Heart right ventricle (tissue), 16 donors: Measurements from ENCODE around the gene SLC44A5. TPM values are rescaled to one million over a fixed set of nuclear protein-coding genes. Genes with fewer than 3 reads are reported as not detected.

Experiments used
- ATAC-seq, 8 donors: fragments of 200-7000 bp; cut with Tn5 transposase; one replicate each; pipeline ENCODE4 v1.9.1; 2020; ENCODE audit warnings: mild to moderate bottlenecking in 8 of 8, moderate library complexity in 8 of 8, moderate number of reproducible peaks in 1 of 8
- DNase-seq, 2 donors: peaks; one replicate each; pipeline ENCODE4 v3.0.0-alpha.2; 2020
- H3K27ac ChIP-seq, 10 donors: fragments of 200-600 bp; sonication (generic) in 2 of 10; one replicate each; pipeline versions ENCODE4 v1.5.0 to v1.8.0; 2020 to 2022; ENCODE audit warnings: mild to moderate bottlenecking in 3 of 10
- H3K27me3 ChIP-seq, 7 donors: fragments of 200-600 bp; one replicate each; pipeline ENCODE4 v1.8.0; 2021 to 2022; ENCODE audit warnings: mild to moderate bottlenecking in 2 of 7
- H3K36me3 ChIP-seq, 9 donors: fragments of 200-600 bp; sonication (generic) in 1 of 9; one replicate each; pipeline versions ENCODE4 v1.5.0 to v1.8.0; 2020 to 2022; ENCODE audit warnings: mild to moderate bottlenecking in 2 of 9
- H3K4me1 ChIP-seq, 9 donors: fragments of 200-600 bp; sonication (generic) in 1 of 9; one replicate each; pipeline versions ENCODE4 v1.5.0 to v1.8.0; 2020 to 2022; ENCODE audit warnings: mild to moderate bottlenecking in 4 of 9
- H3K4me3 ChIP-seq, 10 donors: fragments of 200-600 bp; sonication (generic) in 2 of 10; one replicate each; pipeline versions ENCODE4 v1.5.0 to v1.8.0; 2020 to 2022; ENCODE audit warnings: mild to moderate bottlenecking in 7 of 10, moderate library complexity in 2 of 10
- H3K9me3 ChIP-seq, 11 donors: fragments of 200-600 bp in 10 of 11; sonication (generic) in 2 of 11; one replicate each; pipeline versions ENCODE4 v1.5.0 to v1.8.0; 2013 to 2022; ENCODE audit warnings: mild to moderate bottlenecking in 2 of 11, control low read depth in 1 of 11, moderate library complexity in 1 of 11
- CTCF ChIP-seq, 9 donors: fragments of 200-600 bp; sonication (generic) in 2 of 9; IDR thresholded peaks; one replicate each; pipeline versions ENCODE4 v1.5.0 to v1.8.0; 2021 to 2022; ENCODE audit warnings: antibody characterized with exemption in 9 of 9, mild to moderate bottlenecking in 5 of 9, moderate library complexity in 1 of 9
- WGBS, 2 donors: extraction: QIAGEN DNeasy Blood & Tissue Kit; methylation state at CpG; one replicate each; pipeline ENCODE4 v1.1.7; 2013; ENCODE audit warnings: inconsistent platforms in 1 of 2; 5-methylcytosine and 5-hydroxymethylcytosine counted together
- intact Hi-C, 10 donors: fragments of 100-400 bp; cut with DNase I; formaldehyde crosslinking; loops; one replicate each; pipeline versions ENCODE4 v1.11.1 to v1.14.2; 2022
- polyA plus RNA-seq, 2 donors: library from polyadenylated mRNA; stranded (reverse); fragments of 200-250 nt; gene quantifications; one replicate each; pipeline ENCODE4 v1.2.3, GENCODE V29; 2013
- total RNA-seq, 10 donors: library from RNA; stranded (reverse); fragmentation: NEBNext Ultra II Directional in 3 of 10; extraction: Animal tissue kit (Norgen Biotek cat#: 25700) in 3 of 10; gene quantifications; one replicate each; pipeline versions ENCODE4 v1.2.1 to v1.2.4, GENCODE V29; 2021 to 2023
- donor health status: Arrhythmogenic right ventricular cardiomyopathy.
- donor health status: ischemic (EF 13 %, LVEDD 7.1; RV severe dilation, severe dysfunction).
- donor health status: healthy with polysubstance abuse.
- donor health status: DM: no; HTN: yes; CAD: no.
- donor health status: DM: no; HTN: no; CAD: no.
- donor health status: ischemic (EF 25% LVEDD 6.9; RV normal size, moderate dysfunction).
- donor health status: ischemic (EF 25% LVEDD 5.7; RV mildly dilated, moderate dysfunction).
- donor health status: healthy.
- donor health status: DM: yes; HTN: yes; CAD: no.
- donor health status: Ischemic cardiomyopathy.
- donor health status: ischemic (EF 35%, LVEDD 5.7; RV mildly dilated, moderate dysfunction).
- donor health status: nonischemic (EF 11% LVEDD 7.7; RV severe dilation, severe dysfunction).
- donor health status: DM: yes; HTN: yes; CAD: no.
- donor health status: PGD.
- donor health status: ischemic (EF 29% LVEDD 5.4; RV normal size, mild dysfunction).
- donor health status: nonischemic (EF 23%, LVEDD 6.1; RV moderate dilation, normal function).

SLC44A5 gene
- total and polyA plus RNA-seq, 12 donors, result 0.10 to 4.8 (median 1.5) TPM

DNA sequence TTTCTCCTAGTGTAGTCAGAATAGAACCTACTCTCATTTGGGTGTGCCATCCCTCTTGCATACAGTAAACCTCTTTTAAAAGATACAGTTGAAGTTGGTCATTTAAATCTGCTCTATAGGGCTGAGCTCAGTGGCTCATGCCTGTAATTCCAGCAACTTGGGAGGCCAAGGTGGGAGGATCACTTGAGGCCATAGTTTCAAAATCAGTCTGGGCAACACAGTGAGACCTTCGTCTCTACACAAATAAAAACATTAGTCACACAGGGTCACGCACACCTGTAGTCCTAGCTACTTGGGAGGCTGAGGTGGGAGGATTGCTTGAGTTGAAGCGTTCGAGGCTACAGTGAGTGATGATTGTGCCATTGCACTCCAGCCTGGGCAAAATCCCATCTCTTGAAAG is 292.9 kb downstream of the SLC44A5 start:
- ATAC-seq, result no peak
- H3K27me3 ChIP-seq, result peaks cover 0 to 3% (median 0%) of the 10 kb centered on the region in 7 donors
- H3K36me3 ChIP-seq, result no peaks in the 10 kb centered on the region
- peaks cover 0 to 12% (median 0%) of the 10 kb centered on the region in 11 donors for H3K9me3 ChIP-seq
- no peak for DNase-seq
- TF ChIP-seq CTCF (IDR thresholded peaks at IDR 0.05), result no peak
- 92% methylated on average over 4 of the region's 4 CpGs for WGBS, 2 donors
- no peak overlapping the region for H3K27ac ChIP-seq
- intact Hi-C loops, result no loop called here
- H3K4me3 ChIP-seq, result no peak overlapping the region
- H3K4me1 ChIP-seq, result no peaks in the 10 kb centered on the region

- peaks cover 0 to 3% (median 0%) of the 10 kb centered on the region in 7 donors for H3K27me3 ChIP-seq
- intact Hi-C loops, result no loop called here
- ATAC-seq (peak in 1 of 8 donors; percentile 88), DNase-seq (no peak)
- WGBS, 2 donors, result 45 to 57% methylated on average over 1 of the region's 1 CpG
- H3K4me1 ChIP-seq, result no peaks in the 10 kb centered on the region
- TF ChIP-seq CTCF (IDR thresholded peaks at IDR 0.05), result no peak
- no peak overlapping the region for H3K27ac ChIP-seq
- no peaks in the 10 kb centered on the region for H3K36me3 ChIP-seq
- no peak overlapping the region for H3K4me3 ChIP-seq
- H3K9me3 ChIP-seq, result peaks cover 0 to 6% (median 0%) of the 10 kb centered on the region in 11 donors
Observed at GRCh38 chr1:75316230-75316629, 294.7 kb downstream of the SLC44A5 start.

GRCh38 chr1:75312620-75313019 is 298.3 kb downstream of the SLC44A5 start:
- no peak overlapping the region for H3K4me3 ChIP-seq
- DNase-seq (no peak), ATAC-seq (no peak)
- no peaks in the 10 kb centered on the region for H3K4me1 ChIP-seq
- H3K9me3 ChIP-seq, result no peaks in the 10 kb centered on the region
- 83 to 92% methylated on average over 2 of the region's 2 CpGs for WGBS, 2 donors
- no peak overlapping the region for H3K27ac ChIP-seq
- TF ChIP-seq CTCF (IDR thresholded peaks at IDR 0.05), result no peak
- intact Hi-C loops, result no loop called here
- no peaks in the 10 kb centered on the region for H3K36me3 ChIP-seq
- H3K27me3 ChIP-seq, result peaks cover 0 to 2% (median 0%) of the 10 kb centered on the region in 7 donors

DNA sequence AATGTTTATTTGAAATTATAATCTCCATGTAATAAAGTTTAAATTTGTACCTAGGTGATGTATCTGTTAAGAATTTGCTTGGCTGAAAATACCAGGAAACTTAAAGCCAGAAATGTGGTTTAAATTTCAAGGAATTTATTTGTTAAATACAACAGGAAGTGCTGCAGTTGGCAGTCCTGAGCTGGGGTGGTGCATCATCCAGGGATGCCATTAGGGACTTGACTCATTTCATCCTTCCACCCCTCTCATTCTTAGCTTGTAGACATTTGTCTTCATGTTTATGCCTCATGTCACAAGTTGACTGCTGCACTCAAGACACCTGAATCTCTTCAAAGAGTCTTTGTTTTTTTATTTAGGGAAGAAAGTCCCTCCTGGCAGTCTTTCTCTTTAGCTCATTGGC is 300.8 kb downstream of the SLC44A5 start:
- Histone ChIP-seq H3K4me1 (no peaks in the 10 kb centered on the region), H3K9me3 (no peaks in the 10 kb centered on the region), H3K4me3 (no peak overlapping the region), H3K36me3 (no peaks in the 10 kb centered on the region), H3K27ac (no peak overlapping the region), H3K27me3 (no peaks in the 10 kb centered on the region)
- no peak for TF ChIP-seq CTCF (IDR thresholded peaks at IDR 0.05)
- ATAC-seq, result no peak
- intact Hi-C loops, result no loop called here
- no peak for DNase-seq
